HepG2 (cell line): ENCODE data around the gene GTF2F1. TPM values are rescaled to one million over a fixed set of nuclear protein-coding genes. Genes with fewer than 3 reads are reported as not detected.

Source experiments
- CEBPB ChIP-seq: IDR thresholded peaks from 2 replicates; pipeline ENCODE4 v1.6.1; 2011; ENCODE audit warnings: low read depth, low read length, improper control_type of control experiment, borderline replicate concordance
- DMAP1 ChIP-seq: IDR thresholded peaks from 2 replicates; pipeline ENCODE4 v1.6.1; 2016
- ETV5 ChIP-seq: IDR thresholded peaks from 2 replicates; pipeline ENCODE4 v1.6.1; 2018; ENCODE audit warnings: missing biosample characterization, missing genetic modification reagents, inconsistent platforms, borderline replicate concordance
- FOXO1 ChIP-seq: sonication (generic); formaldehyde crosslinking; IDR thresholded peaks from 2 replicates; pipeline ENCODE4 v1.4.0; 2020; ENCODE audit warnings: missing genetic modification reagents
- GFI1 ChIP-seq: sonication (generic); formaldehyde crosslinking; IDR thresholded peaks from 2 replicates; pipeline ENCODE4 v1.5.0; 2020; ENCODE audit warnings: missing genetic modification reagents, mild to moderate bottlenecking, borderline replicate concordance
- NRL ChIP-seq: sonication (generic); formaldehyde crosslinking; IDR thresholded peaks from 2 replicates; pipeline ENCODE4 v1.5.0; 2020; ENCODE audit warnings: missing genetic modification reagents, mild to moderate bottlenecking, moderate library complexity, borderline replicate concordance
- SNAPC4 ChIP-seq: sonication (generic); formaldehyde crosslinking; IDR thresholded peaks from 2 replicates; pipeline ENCODE4 v1.4.0; 2020; ENCODE audit warnings: mild to moderate bottlenecking, missing genetic modification reagents
- TCF7 ChIP-seq: sonication (generic); IDR thresholded peaks from 2 replicates; pipeline ENCODE4 v1.6.1; 2016; ENCODE audit warnings: antibody characterized with exemption, low read depth
- ZNF512 ChIP-seq: sonication (generic); formaldehyde crosslinking; IDR thresholded peaks from 2 replicates; pipeline ENCODE4 v1.4.0; 2020; ENCODE audit warnings: mild to moderate bottlenecking, missing genetic modification reagents
- ZNF639 ChIP-seq: conservative IDR thresholded peaks from 2 replicates; pipeline ENCODE4 v1.6.1; 2018; ENCODE audit warnings: missing genetic modification reagents
- polyA plus RNA-seq, 8 experiments: library from polyadenylated mRNA; depleted of rRNA in 3 of 8; stranded (reverse) in 7 of 8; unstranded in 1 of 8; fragments of >200 nt; fragmentation: Illumina TruSeq in 4 of 8; extraction: Trizol in 4 of 8; gene quantifications; 2 replicates each; pipeline versions ENCODE4 v1.2.1 to v1.2.3, GENCODE V29; 2011 to 2016; ENCODE audit warnings: low read depth in 4 of 8, missing spikeins in 1 of 8, mixed read lengths in 1 of 8; ENCODE audit not compliant: insufficient read depth in 1 of 8
- total RNA-seq, 5 experiments: library from RNA; depleted of rRNA; stranded (reverse); fragments of >200 nt; fragmentation: Illumina TruSeq; extraction: Trizol; gene quantifications; 2 replicates each; pipeline ENCODE4 v1.2.3, GENCODE V29; 2016; ENCODE audit warnings: low read depth in 1 of 5

The GTF2F1 gene
- total and polyA plus RNA-seq, 2 of the 13 experiments (the other 11 are each of a cell fraction or from before 2014, with no cell fraction given): 27.8 to 34.1 TPM

GRCh38 chr19:6440905-6441304 is 47.9 kb upstream of the GTF2F1 start (continued):
- TF ChIP-seq SNAPC4 (CRISPR knock-in tag): no peak
- no peak for TF ChIP-seq TCF7
- TF ChIP-seq FOXO1: no peak
- no peak for TF ChIP-seq ZNF512 (CRISPR knock-in tag)
- TF ChIP-seq NRL (CRISPR knock-in tag): no peak
- no peak for TF ChIP-seq CEBPB
- no peak for TF ChIP-seq DMAP1
- no peak for TF ChIP-seq ZNF639
- TF ChIP-seq GFI1 (CRISPR knock-in tag): no peak
- TF ChIP-seq ETV5 (CRISPR knock-in tag): no peak
